Naive B cell (primary cell): ENCODE results near the gene RDH11. TPM values are rescaled to one million over a fixed set of nuclear protein-coding genes. Genes with fewer than 3 reads are reported as not detected.

ENCODE experiments used
- ATAC-seq, 2 donors: fragments of 150-1000 bp; cut with Tn5 transposase; 2 replicates each; pipeline ENCODE4 v1.10.0; 2021; ENCODE audit warnings: low read depth in 2 of 2, mild to moderate bottlenecking in 2 of 2, moderate library complexity in 2 of 2
- DNase-seq: peaks from one replicate; pipeline ENCODE4 v3.0.0; 2022
- H3K27ac Mint-ChIP-seq, 6 donors: one replicate each; pipeline ENCODE4 v1.8.0; 2020 to 2022; ENCODE audit warnings: mild to moderate bottlenecking in 6 of 6, mixed read lengths in 6 of 6, moderate library complexity in 5 of 6, inconsistent platforms in 2 of 6
- H3K27me3 Mint-ChIP-seq, 3 donors: one replicate each; pipeline ENCODE4 v1.8.0; 2021 to 2022; ENCODE audit warnings: mixed read lengths in 3 of 3, mild to moderate bottlenecking in 1 of 3
- H3K36me3 Mint-ChIP-seq, 2 donors: one replicate each; pipeline ENCODE4 v1.8.0; 2020 to 2022; ENCODE audit warnings: mixed read lengths in 2 of 2, inconsistent platforms in 1 of 2, mild to moderate bottlenecking in 1 of 2
- H3K4me1 Mint-ChIP-seq, 3 donors: one replicate each; pipeline ENCODE4 v1.8.0; 2020 to 2022; ENCODE audit warnings: mixed read lengths in 3 of 3, inconsistent platforms in 1 of 3, mild to moderate bottlenecking in 1 of 3, moderate library complexity in 1 of 3
- H3K4me3 Mint-ChIP-seq, 8 donors: one replicate each; pipeline ENCODE4 v1.8.0; 2020 to 2022; ENCODE audit warnings: mild to moderate bottlenecking in 8 of 8, mixed read lengths in 8 of 8, moderate library complexity in 8 of 8, inconsistent platforms in 2 of 8
- H3K9me3 Mint-ChIP-seq, 7 donors: one replicate each; pipeline ENCODE4 v1.8.0; 2020 to 2022; ENCODE audit warnings: mixed read lengths in 7 of 7, mild to moderate bottlenecking in 5 of 7, inconsistent platforms in 2 of 7, moderate library complexity in 1 of 7
- polyA plus RNA-seq, 6 donors: library from polyadenylated mRNA; unstranded; fragments of 300-500 nt; fragmentation: Illumina TruSeq; gene quantifications; one replicate each; pipeline ENCODE4 v1.2.3, GENCODE V29; 2021; ENCODE audit warnings: low read depth in 6 of 6

Gene RDH11
- polyA plus RNA-seq, 6 donors from 2014 or later, result 47.2 to 107 (median 56.9) TPM

DNA sequence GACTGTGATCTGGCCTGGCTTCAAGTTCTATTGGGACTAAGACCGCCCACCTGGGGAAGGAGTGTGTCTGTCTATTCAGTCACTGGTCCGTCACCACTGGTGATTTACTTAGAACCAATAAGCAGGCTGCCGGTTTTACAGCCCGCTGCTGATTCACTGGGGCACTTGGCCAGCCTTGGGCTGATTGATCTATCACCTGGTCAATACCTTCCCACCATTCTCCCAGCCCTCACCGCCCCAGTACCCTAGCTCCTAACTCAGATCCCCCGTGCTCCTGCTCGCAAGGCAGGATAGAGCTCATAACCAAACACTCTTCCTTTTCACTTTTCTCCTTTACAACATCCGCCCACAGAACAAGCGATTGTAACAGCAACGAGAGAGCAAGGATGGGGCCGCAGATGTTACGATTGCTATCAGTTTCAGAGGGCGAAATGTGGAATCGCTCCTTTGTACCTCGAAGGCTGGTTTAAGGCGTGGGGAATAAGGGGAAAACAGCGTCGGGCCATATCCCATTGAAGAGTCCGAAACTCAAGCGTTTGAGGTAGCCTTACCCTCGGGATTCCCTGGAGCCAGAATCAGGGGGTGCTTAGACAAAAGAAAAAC lies 672 bp downstream of the RDH11 start:
- ATAC-seq, result peak; percentile 62 to 68

GRCh38 chr14:67690011-67690410 lies 5.6 kb downstream of the RDH11 start:
- no peaks in the 10 kb centered on the region for H3K27me3 Mint-ChIP-seq
- H3K9me3 Mint-ChIP-seq, result no peaks in the 10 kb centered on the region
- H3K4me3 Mint-ChIP-seq, result no peak overlapping the region
- H3K4me1 Mint-ChIP-seq, result peaks cover 13 to 18% (median 16%) of the 10 kb centered on the region in 3 donors
- H3K27ac Mint-ChIP-seq, result peak overlapping the region in 1 of 6 donors; percentile 24
- DNase-seq, result no peak
- ATAC-seq, result no peak
- peaks cover 22 to 24% of the 10 kb centered on the region in 2 donors for H3K36me3 Mint-ChIP-seq

More for the DNA sequence above, 672 bp downstream of the RDH11 start:
- Mint-ChIP-seq H3K27me3 (no peaks in the 10 kb centered on the region), H3K4me3 (peak overlapping the region; percentile 83 to 98 (median 92)), H3K9me3 (no peaks in the 10 kb centered on the region), H3K36me3 (peaks cover 0 to 6% of the 10 kb centered on the region in 2 donors), H3K27ac (peak overlapping the region; percentile 72 to 96 (median 93)), H3K4me1 (peaks cover 13 to 25% (median 14%) of the 10 kb centered on the region in 3 donors)
- peak; percentile 51 for DNase-seq

DNA sequence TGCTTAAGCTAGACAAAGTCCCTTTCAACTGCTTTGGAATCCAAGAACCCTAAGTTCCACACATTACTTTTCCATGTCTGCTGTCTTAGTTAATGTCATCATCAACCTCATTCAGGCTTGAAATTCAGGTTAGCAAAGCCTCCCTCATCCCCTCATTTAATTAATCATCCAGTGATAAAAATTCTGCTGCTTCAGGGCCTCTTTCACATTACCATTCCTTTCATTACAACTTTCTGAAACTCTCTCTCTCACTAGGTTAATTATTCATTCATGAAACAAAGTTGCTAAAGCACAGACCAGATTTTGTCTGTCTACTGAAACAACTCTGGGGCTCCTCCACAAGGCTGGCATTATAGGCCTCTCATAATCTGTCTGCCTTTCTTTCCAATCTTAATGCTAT lies 11.7 kb downstream of the RDH11 start:
- Mint-ChIP-seq H3K4me1 (peaks cover 10 to 18% (median 14%) of the 10 kb centered on the region in 3 donors), H3K9me3 (no peaks in the 10 kb centered on the region), H3K27me3 (no peaks in the 10 kb centered on the region), H3K36me3 (peaks cover 16 to 17% of the 10 kb centered on the region in 2 donors), H3K4me3 (no peak overlapping the region), H3K27ac (peak overlapping the region in 2 of 6 donors; percentile 3 to 61)
- no peak for DNase-seq
- ATAC-seq, result no peak

DNA sequence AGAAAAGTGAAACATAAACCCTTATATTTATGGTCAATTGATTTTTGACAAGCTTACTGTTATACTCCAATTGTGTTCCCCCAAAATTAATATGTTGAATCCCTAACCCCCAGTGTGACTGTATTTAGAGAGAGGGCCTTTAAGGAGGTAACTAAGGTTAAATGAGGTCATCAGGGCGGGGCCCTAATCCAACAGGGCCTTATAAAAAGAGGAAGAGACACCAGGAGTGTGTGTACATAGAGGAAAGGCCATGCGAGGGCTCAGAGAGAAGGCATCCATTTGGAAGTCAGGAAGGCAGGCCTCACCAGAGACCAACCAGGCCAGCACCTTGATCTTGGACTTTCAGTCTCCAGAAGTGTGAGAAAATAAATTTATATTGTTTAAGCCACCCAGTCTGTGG lies 14.6 kb downstream of the RDH11 start:
- Mint-ChIP-seq H3K27ac (peak overlapping the region in 1 of 6 donors; percentile 77), H3K4me1 (peaks cover 8 to 18% (median 14%) of the 10 kb centered on the region in 3 donors), H3K4me3 (no peak overlapping the region), H3K27me3 (no peaks in the 10 kb centered on the region), H3K9me3 (no peaks in the 10 kb centered on the region), H3K36me3 (peaks cover 4 to 9% of the 10 kb centered on the region in 2 donors)
- DNase-seq (no peak), ATAC-seq (peak; percentile 40 to 59)

DNA sequence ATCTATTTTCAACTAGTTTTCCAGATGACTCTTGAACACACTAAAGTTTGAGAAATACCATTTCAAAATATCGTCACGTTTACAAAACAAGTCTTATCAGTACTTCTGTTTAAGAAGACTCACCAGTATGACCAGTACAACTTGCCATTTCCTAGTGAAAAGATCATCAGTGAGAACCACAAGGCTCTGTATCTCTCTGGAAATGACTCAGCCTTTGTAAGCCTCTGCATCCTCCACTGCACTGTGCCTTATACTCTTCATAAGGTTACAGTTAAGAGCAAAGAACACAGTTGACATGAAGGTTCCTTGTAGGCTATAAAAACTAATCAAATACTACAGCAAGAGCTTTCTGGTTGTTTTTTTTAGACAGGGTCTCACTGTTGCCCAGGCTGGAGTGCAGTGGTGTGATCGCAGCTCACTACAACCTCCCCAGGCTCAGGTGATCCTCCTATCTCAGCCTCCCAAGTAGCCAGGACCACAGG lies 15.4 kb downstream of the RDH11 start:
- Mint-ChIP-seq H3K4me1 (peaks cover 8 to 18% (median 17%) of the 10 kb centered on the region in 3 donors), H3K27me3 (no peaks in the 10 kb centered on the region), H3K36me3 (peaks cover 0 to 7% of the 10 kb centered on the region in 2 donors), H3K9me3 (no peaks in the 10 kb centered on the region), H3K4me3 (no peak overlapping the region), H3K27ac (no peak overlapping the region)
- ATAC-seq, result no peak
- DNase-seq, result no peak

- DNase-seq, result no peak
- Mint-ChIP-seq H3K36me3 (peaks cover 0 to 4% of the 10 kb centered on the region in 2 donors), H3K4me3 (no peak overlapping the region), H3K9me3 (no peaks in the 10 kb centered on the region), H3K27ac (no peak overlapping the region), H3K27me3 (no peaks in the 10 kb centered on the region), H3K4me1 (peaks cover 8 to 19% (median 16%) of the 10 kb centered on the region in 3 donors)
- no peak for ATAC-seq
These were observed 16.6 kb downstream of the RDH11 start for GRCh38 chr14:67679006-67679405.

DNA sequence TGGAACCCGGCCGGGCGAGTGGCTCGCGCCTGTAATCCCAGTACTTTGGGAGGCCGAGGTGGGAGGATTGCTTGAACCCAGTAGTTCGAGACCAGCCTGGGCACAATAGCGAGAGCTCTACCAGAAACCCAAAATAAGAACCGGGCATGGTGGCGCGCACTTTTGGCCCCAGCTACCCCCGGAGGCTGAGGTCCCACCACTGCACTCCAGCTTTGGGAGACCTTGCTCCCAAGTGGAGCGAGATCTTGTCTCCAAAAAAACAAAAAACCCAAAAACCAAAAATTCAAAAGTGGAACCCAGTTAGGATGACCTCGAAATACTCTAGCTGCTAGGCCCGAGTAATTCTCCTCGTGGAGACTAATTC lies 20.4 kb downstream of the RDH11 start:
- Mint-ChIP-seq H3K4me3 (peak overlapping the region; percentile 84 to 96 (median 92)), H3K36me3 (no peaks in the 10 kb centered on the region), H3K27me3 (no peaks in the 10 kb centered on the region), H3K4me1 (peaks cover 20 to 46% (median 36%) of the 10 kb centered on the region in 3 donors), H3K27ac (peak overlapping the region; percentile 91 to 97 (median 92)), H3K9me3 (no peaks in the 10 kb centered on the region)
- ATAC-seq, result no peak
- no peak for DNase-seq

GRCh38 chr14:67674480-67675218 lies 20.9 kb downstream of the RDH11 start, which contains the start of gene VTI1B:
VTI1B (minus strand) TSS chr14:67674632; CDS start chr14:67674489, 143 bp downstream.
- Mint-ChIP-seq H3K4me3 (peak within 1 kb of the TSS; percentile 84 to 97 (median 94)), H3K4me1 (peaks cover 24 to 52% (median 41%) of the 10 kb centered on the region in 3 donors), H3K27ac (peak within 1 kb of the TSS; percentile 91 to 97 (median 96)), H3K9me3 (no peaks in the 10 kb centered on the region), H3K36me3 (no peaks in the 10 kb centered on the region), H3K27me3 (no peaks in the 10 kb centered on the region)
- ATAC-seq (peak; percentile 92 to 93), DNase-seq (peak; percentile 87)

GRCh38 chr14:67674139-67674479 lies 21.5 kb downstream of the RDH11 start:
- H3K9me3 Mint-ChIP-seq, result no peaks in the 10 kb centered on the region
- H3K27me3 Mint-ChIP-seq, result no peaks in the 10 kb centered on the region
- ATAC-seq (peak; percentile 34 to 40), DNase-seq (no peak)
- no peaks in the 10 kb centered on the region for H3K36me3 Mint-ChIP-seq
- peak overlapping the region; percentile 84 to 97 (median 94) for H3K4me3 Mint-ChIP-seq
- peaks cover 29 to 57% (median 46%) of the 10 kb centered on the region in 3 donors for H3K4me1 Mint-ChIP-seq
- peak overlapping the region; percentile 91 to 97 (median 96) for H3K27ac Mint-ChIP-seq

DNA sequence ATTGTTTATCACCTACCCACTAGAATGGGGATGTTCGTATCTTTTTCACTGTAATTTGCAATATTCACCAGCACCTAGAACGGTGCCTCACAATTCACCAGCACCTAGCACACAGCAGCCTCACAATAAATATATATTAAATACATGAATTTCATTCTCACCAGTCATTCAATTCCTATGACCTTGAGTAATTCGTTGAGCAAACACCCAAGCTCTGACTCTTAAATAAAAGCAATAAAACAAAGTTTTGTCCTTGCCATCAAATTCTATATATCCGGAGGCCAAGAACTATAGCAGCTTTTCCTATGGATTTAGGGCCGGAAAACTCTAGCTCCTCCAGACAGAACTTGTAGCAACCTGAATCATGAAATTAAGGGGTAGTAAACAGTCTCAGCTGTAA lies 22.1 kb downstream of the RDH11 start:
- H3K9me3 Mint-ChIP-seq, result no peaks in the 10 kb centered on the region
- peak overlapping the region; percentile 84 to 97 (median 94) for H3K4me3 Mint-ChIP-seq
- no peak for ATAC-seq
- no peaks in the 10 kb centered on the region for H3K36me3 Mint-ChIP-seq
- H3K4me1 Mint-ChIP-seq, result peaks cover 33 to 64% (median 53%) of the 10 kb centered on the region in 3 donors
- H3K27me3 Mint-ChIP-seq, result no peaks in the 10 kb centered on the region
- peak overlapping the region; percentile 13 to 97 (median 94) for H3K27ac Mint-ChIP-seq
- DNase-seq, result no peak

GRCh38 chr14:67668559-67668958 lies 27.0 kb downstream of the RDH11 start:
- H3K27ac Mint-ChIP-seq, result peak overlapping the region; percentile 15 to 87 (median 74)
- no peaks in the 10 kb centered on the region for H3K36me3 Mint-ChIP-seq
- peak overlapping the region in 1 of 8 donors; percentile 8 for H3K4me3 Mint-ChIP-seq
- no peaks in the 10 kb centered on the region for H3K27me3 Mint-ChIP-seq
- ATAC-seq, result peak; percentile 63 to 70
- peaks cover 49 to 90% (median 70%) of the 10 kb centered on the region in 3 donors for H3K4me1 Mint-ChIP-seq
- H3K9me3 Mint-ChIP-seq, result no peaks in the 10 kb centered on the region
- DNase-seq, result peak; percentile 25

GRCh38 chr14:67666750-67667449 lies 28.7 kb downstream of the RDH11 start:
- ATAC-seq, result peak; percentile 69 to 71
- peak; percentile 42 for DNase-seq
- Mint-ChIP-seq H3K4me1 (peaks cover 42 to 80% (median 65%) of the 10 kb centered on the region in 3 donors), H3K36me3 (no peaks in the 10 kb centered on the region), H3K4me3 (peak overlapping the region in 5 of 8 donors; percentile 31 to 67 (median 42)), H3K27me3 (no peaks in the 10 kb centered on the region), H3K27ac (peak overlapping the region; percentile 25 to 91 (median 83)), H3K9me3 (no peaks in the 10 kb centered on the region)

DNA sequence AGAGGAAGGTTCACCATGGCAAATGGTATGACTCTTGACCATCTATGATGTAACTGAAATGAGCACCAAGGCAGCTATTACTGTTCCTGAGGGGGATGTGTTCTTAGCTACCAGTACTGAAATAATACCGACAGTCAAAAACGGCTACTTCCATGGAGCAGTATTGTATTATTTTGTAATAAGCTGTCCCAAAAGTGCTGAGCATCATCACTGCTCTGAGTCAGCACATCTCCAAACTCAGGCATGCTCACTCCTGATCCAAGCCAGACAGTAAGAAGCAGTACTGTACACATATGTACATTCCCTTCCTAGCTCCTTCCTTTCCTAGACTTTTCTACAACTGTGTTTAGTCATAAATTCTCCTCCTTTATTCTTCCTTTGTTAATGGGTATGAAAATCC lies 29.7 kb downstream of the RDH11 start:
- no peaks in the 10 kb centered on the region for H3K27me3 Mint-ChIP-seq
- H3K27ac Mint-ChIP-seq, result peak overlapping the region in 3 of 6 donors; percentile 62 to 91 (median 86)
- H3K4me1 Mint-ChIP-seq, result peaks cover 41 to 71% (median 58%) of the 10 kb centered on the region in 3 donors
- no peaks in the 10 kb centered on the region for H3K9me3 Mint-ChIP-seq
- H3K4me3 Mint-ChIP-seq, result no peak overlapping the region
- H3K36me3 Mint-ChIP-seq, result no peaks in the 10 kb centered on the region
- no peak for DNase-seq
- ATAC-seq, result no peak
